Measurements from ENCODE around the gene HOXD10. TPM values are rescaled to one million over a fixed set of nuclear protein-coding genes. Genes with fewer than 3 reads are reported as not detected.

The HOXD10 gene
- total and polyA plus RNA-seq, 9 of the 15 experiments (the other 6 are each of a cell fraction or from before 2014, with no cell fraction given), result not detected

GRCh38 chr2:176089843-176090395 lies 26.7 kb upstream of the HOXD10 start:
- ATAC-seq (no peak), DNase-seq (ENCODE audit: extremely low read depth in 1 of 4, low spot score in 3 of 4) (no peak), FAIRE-seq (no peak)
- Histone ChIP-seq H2AFZ (ENCODE audit: low read depth, low read length) (no peak overlapping the region), H3K9me1 (ENCODE audit: control insufficient read depth, insufficient read depth, low read length) (no peaks in the 10 kb centered on the region), H3K27ac (ENCODE audit: extremely low read depth, low read depth, low read length) (no peak overlapping the region), H3K4me2 (ENCODE audit: insufficient read depth, low read length) (no peak overlapping the region), H4K20me1 (replicated peaks; ENCODE audit: control insufficient read depth, insufficient read depth, low read length) (peaks cover 9% of the 10 kb centered on the region; the same call in 1 of the 2 replicates), H3K4me3 (no peak overlapping the region), H3K27me3 (ENCODE audit: control insufficient read depth in 2 of 2, insufficient read depth in 2 of 2, low read length in 2 of 2) (peaks cover 70 to 84% of the 10 kb centered on the region in 2 experiments), H3K36me3 (ENCODE audit: control insufficient read depth, insufficient read depth, low read length) (no peaks in the 10 kb centered on the region), H3K9me3 (replicated peaks; ENCODE audit: control insufficient read depth, insufficient read depth, low read depth, low read length) (no peaks in the 10 kb centered on the region; the same call in 1 of the 2 replicates), H3K9ac (ENCODE audit: insufficient read depth in 1 of 2, low read depth in 2 of 2, low read length in 2 of 2) (no peak overlapping the region), H3K4me1 (replicated peaks in 1 of 2; ENCODE audit: control insufficient read depth in 2 of 2, insufficient read depth in 2 of 2, low read length in 2 of 2) (peaks cover 0 to 27% of the 10 kb centered on the region in 2 experiments; a peak in 2 of 5 replicates), H3K79me2 (ENCODE audit: control insufficient read depth, insufficient read depth, low read length) (no peaks in the 10 kb centered on the region)
- in situ Hi-C loops (cut with MboI), result loop anchor here (10.0 to 25.0 kb wide), 2 partner anchors 665 to 1053 kb away; no protein-coding TSS in a partner anchor
- TF ChIP-seq POLR3A (IDR thresholded peaks at IDR 0.05; ENCODE audit: borderline replicate concordance, extremely low read depth, insufficient read depth, insufficient read length) (no peak), EP300 (IDR thresholded peaks at IDR 0.05; ENCODE audit: low read length) (no peak), NR2F6 (CRISPR knock-in tag; IDR thresholded peaks at IDR 0.05) (no peak), ZNF699 (CRISPR knock-in tag; IDR thresholded peaks at IDR 0.05; ENCODE audit: insufficient replicate concordance) (no peak), NCOA2 (IDR thresholded peaks at IDR 0.05; ENCODE audit: partially characterized antibody in 2 of 2) (no peak)
- TF ChIP-seq, protein P1, sequence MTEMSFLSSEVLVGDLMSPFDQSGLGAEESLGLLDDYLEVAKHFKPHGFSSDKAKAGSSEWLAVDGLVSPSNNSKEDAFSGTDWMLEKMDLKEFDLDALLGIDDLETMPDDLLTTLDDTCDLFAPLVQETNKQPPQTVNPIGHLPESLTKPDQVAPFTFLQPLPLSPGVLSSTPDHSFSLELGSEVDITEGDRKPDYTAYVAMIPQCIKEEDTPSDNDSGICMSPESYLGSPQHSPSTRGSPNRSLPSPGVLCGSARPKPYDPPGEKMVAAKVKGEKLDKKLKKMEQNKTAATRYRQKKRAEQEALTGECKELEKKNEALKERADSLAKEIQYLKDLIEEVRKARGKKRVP (CRISPR knock-in tag; IDR thresholded peaks at IDR 0.05), result no peak
- ChIA-PET POLR2A (no interaction called here), CTCF (ENCODE audit: low intra/inter-chr PET ratio) (interaction anchor here (0.7 kb wide), 1 partner anchor 10 kb away, joined by 4 read pairs; no protein-coding TSS in a partner anchor)
- intact Hi-C loops (cut with micrococcal nuclease), result no loop called here
- BruUV-seq (replicated peaks), result no TSS peak
